Measurements from ENCODE around the gene PTGES.

PTGES gene

DNA sequence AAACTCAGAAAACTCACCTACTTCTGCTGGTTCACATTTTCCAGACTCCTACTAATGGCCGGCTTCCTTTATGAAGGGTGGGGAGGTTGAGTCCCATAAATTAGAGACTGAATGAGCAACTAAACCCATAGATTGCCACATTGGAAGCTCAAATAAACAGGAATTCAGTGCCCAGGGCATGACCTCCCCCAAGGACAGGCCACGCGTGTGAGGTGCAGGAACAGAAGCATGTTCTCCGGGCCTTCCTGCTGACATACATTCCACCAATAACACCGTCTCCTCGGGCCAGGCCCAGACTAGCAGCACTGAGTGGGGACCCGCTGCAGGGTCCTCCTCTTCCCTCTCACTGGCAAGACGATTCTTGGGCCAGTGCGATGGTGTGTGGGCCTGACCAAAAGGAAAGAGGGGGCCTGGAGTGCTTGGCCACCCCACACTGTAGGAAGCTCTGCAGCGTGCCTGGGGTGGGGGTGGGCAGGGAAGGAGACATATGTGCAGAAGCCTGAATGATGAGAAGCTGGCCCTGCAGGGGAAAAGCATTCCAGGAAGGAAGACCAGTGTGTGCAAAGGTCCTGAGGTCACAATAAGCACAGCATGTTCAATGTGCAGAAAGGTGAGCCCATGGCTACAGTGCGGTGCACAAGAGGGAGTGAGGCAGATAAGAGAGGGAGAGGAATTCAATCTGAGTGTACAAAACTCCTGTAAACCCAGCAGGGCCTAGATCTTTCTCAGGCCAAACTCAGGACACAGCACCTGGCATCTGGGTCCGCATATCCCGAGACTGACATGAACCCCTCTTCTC, 12.0 kb downstream of the PTGES start:
- no peak for DNase-seq

DNA sequence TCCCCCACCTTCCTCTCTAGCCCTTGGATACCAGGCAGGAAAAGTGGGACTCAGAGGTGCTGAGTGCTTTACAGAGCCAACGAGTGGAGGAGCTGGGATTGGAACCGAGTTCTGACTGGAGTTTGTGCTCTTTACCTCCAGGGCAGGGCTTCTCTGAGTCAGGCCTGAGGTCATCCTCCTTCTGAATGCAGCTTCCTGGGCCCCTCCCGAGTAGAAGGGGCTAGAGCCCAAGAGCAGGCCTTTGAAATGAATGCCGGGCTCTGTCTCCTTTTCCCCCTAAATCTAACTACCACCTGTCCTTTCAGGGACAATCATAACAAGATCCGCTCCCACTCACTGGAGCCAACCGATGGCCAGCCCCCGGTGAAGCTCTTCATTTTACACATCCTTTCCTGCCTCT, 12.7 kb downstream of the PTGES start:
- DNase-seq, result no peak

DNA sequence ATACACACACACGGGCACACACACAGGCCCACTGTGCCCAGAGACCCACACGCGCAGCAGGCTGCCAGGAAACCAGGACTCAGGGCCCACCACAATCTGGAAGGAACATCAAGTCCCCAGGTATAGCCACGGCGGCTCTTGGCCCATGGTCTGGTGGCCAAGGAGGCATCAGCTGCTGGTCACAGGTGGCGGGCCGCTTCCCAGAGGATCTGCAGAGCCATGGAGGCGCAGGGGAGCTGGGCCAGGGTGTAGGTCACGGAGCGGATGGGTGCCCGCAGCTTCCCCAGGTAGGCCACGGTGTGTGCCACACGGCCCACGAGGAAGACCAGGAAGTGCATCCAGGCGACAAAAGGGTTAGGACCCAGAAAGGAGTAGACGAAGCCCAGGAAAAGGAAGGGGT, 13.4 kb downstream of the PTGES start:
- DNase-seq, result no peak

DNA sequence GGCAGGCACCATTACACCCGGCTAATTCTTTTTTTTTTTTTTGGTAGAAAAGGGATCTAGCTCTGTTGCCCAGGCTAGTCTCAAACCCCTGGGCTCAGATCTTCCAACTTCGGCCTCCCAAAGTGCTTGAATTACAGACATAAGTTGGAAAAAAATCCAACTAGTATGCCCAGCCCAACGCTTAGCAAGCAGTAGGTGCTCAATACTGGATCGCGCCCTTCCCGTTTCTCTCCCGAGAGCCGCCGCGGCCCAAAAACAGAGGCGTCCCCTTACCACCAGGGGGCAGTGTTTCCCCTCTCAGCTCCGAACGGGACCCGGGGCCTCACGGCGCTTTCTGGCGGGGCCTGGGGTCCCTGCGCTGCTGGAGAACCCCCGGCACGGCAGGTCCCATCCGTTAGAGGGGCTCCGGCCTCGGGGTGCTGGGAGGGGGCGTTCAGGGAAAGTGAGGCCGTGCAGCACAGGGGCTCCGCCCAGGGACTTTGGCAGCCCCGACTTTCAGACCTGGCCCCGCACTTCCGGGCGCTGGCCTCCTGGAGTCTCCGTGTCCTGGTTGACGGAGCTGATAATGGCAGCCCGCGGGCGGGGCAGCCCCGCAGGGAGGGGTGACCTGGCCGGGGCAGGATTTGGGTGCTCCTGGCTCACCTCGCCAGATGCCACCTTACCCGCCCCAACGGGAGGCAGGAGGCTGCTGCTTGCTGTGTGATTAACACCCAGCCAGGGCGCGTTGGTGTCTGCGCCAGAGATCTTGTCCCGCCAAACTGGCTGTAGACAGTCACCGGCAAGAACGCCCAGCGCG, 15.2 kb downstream of the PTGES start:
- peak; percentile 78 for DNase-seq

DNA sequence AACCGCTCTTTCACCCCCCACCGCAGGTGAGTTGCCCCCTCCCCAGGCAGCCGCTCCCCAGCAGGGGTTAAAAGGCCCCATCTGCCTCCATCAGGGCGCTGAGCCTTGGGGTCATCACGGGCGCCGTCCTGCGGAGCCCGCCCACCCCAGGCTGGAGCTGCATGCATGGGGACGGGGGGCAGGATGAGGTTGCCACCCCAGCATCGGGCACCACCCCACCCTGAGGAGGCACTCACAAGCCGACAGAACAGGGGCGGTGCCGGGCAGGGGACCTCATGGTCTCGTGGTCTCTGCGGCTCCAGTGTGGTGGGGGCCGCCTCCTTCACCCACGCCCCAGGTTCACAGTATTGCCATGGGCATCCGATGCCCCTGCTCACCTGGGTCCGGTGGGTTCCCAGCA, 16.5 kb downstream of the PTGES start:
- DNase-seq, result no peak

DNA sequence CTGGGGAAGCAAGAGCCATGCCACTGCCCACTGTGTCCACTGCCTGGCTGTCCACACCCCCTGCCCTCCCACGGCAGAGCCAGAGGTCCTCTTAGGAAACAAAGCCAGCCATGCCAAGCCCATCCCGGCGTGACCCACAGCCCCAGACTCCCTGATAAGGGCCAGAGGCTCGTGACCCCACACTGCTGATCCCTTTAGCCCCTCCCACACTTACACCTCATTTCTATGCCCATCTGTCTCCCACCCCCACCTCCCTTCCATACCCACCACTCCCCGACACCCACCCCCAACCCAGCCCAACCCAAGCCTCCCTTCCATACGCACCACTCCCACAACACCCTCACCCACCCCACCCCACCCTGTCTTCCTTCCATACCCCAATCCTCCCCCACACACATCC, 17.3 kb downstream of the PTGES start:
- DNase-seq, result no peak

DNA sequence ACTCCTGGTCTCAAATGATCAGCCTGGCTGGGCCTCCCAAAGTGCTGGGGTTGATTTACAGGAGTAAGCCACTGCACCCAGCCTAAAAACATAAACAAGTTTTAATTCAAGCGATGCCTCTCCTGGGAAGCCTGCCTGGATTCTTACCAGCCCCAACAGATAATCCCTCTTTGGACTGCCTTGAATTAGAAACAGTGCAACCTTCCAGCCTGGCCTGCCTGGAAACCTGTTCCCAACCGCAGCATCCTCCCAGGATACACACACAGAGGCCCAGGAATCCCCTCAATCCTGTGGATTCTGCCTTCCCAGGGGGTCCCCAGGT, 19.2 kb downstream of the PTGES start:
- no peak for DNase-seq

DNA sequence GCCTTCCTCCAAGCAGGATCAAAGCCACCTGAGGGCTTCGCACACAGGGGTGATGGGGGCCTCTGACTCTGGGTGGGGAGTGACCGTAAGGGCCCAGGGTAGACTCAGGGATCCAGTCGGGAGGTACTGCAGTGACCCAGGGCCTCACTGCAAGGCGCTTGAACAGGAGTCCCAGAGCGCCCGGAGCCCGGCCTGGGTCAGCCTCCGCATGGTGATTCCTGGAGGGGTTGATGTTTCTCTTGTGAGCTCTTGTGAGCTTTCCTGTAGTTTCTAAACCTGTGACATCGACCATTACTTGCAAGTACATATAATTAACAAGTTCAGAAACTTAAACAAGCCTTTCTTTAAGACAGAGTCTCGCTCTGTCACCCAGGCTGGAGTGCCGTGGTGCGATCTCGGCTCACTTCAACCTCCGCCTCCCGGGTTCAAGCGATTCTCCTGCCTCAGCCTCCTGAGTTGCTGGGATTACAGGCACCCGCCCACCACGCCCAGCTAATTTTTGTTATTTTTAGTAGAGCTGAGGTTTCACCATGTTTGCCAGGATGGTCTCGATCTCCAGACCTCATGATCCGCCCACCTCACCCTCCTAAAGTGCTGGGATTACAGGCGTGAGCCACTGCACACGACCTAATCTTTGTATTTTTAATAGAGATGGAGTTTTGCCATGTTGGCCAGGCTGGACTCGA, 19.8 kb downstream of the PTGES start:
- no peak for DNase-seq

DNA sequence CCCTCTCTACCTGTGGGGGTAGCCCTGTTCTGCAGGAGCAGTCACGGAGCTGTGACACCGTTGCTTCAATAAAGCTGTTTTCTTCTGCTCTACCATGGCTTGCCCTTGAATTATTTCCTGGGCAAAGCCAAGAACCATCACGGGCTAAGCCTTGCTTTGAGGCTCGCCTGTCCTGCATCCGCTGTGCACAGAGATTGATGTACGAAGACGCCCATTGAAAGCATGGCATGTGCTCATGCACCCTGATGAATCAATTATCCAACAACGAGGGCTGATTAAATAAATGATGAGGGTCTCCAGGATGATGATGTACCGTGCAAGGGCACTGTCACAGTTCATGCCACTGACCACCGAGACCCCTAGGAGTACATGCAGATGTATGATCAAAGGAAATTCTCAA, 20.7 kb downstream of the PTGES start:
- DNase-seq, result no peak

DNA sequence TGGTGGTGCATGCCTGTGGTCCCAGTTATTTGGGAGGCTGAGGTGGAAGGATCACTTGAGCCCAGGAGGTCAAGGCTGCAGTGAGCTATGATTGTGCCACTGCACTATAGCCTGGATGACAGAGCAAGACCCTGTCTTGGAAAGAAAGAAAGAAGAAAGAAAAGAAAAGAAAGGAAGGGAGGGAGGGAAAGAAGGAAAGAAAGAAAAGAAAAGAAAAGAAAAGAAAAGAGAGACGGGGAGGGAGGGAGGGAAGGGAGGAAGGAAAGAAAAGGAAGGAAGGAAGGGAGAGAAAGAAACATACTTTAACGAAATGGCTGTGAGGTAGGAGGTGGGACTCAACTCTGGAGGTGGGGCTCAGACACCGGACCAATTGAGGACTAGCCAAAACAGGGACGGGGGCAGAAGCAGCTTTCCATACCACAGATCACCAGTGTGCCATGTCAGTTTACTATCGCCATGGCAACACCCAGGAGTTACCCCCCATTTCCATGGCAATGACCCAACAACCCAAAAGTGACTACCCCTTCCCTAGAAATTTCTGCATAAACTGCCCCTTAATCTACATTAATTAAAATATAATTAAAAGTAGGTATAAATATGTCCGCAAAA, 21.3 kb downstream of the PTGES start:
- no peak for DNase-seq

DNA sequence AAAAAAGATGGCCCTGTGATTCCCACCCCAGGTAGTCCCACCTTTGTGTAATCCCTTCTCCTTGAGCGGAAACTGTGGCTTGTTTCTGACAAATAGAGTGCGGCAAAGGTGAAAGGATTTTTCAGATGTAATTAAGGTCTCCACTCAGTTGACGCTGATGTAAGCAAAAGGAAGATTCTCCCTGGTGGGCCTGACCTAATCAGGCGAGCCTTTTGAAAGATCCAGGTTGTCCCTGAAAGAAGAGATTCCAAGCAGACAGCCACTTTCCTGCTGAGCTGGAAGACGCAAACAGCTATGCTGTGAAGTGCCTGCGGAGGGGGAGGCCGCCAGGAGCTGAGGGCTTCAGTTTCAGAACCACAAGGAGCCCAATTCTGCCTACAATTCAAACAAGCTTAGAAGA, 24.1 kb downstream of the PTGES start:
- DNase-seq, result no peak

DNA sequence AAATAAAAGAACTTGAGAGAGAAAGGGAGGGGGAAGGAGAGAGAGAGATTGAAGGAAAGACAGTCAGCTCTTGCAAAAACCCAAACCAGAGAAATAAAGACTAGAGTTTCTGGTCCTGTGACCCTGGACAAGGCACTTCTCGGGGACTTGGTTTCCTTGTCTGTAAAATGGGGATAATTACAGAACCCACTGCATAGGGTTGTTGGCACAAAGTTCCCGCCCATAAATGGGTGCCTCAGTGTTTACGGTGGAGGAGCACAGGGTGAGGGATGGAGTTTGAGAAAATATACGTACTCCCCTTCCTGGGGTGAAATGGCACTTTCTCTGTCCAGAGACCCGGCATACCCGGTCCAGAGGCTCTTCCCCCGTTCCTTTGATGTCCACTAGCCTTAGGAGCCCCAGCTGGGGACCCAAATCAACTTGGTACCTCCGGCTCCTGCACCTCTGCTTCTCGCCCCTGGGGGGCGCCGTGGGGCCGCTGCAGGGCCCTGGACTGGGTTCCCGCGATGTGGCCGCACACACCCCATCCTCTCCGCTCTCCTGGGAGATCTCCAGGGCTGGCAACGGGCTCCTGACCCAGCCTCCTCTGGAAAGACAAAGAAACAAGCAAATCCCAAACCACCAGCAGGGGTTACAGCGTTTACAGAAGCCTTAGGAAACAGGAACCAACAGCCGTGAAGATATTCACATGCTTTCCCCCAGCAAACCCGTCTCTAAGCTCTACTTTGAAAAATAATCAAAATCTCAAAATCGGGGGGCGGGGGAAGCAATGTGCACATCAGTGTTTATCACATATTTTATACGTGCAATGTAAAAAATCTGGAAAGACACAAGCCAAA, 26.3 kb downstream of the PTGES start:
- peak; percentile 23 for DNase-seq

DNA sequence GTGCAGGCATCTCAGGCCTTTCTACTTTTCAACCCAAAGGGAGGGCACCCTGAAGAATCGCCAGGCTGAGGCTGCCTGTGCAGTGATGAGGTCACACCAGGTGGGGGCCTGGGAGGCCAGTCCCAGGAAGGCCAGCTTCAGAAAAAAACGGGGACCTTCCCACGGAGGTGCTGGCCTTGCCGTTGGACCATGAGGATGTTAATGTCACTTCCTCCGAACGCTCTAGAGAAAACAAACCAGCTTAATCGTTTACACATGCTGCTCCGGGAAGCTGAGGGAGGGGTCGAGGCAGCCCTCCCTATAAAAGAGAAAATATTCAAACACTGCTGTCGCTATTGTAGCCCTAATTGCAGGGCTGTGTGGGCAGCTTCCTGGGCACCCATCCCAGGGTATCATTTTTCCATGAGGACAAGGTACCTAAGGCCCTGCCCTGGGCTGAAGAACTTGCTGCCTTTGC, 27.0 kb downstream of the PTGES start:
- DNase-seq, result no peak

DNA sequence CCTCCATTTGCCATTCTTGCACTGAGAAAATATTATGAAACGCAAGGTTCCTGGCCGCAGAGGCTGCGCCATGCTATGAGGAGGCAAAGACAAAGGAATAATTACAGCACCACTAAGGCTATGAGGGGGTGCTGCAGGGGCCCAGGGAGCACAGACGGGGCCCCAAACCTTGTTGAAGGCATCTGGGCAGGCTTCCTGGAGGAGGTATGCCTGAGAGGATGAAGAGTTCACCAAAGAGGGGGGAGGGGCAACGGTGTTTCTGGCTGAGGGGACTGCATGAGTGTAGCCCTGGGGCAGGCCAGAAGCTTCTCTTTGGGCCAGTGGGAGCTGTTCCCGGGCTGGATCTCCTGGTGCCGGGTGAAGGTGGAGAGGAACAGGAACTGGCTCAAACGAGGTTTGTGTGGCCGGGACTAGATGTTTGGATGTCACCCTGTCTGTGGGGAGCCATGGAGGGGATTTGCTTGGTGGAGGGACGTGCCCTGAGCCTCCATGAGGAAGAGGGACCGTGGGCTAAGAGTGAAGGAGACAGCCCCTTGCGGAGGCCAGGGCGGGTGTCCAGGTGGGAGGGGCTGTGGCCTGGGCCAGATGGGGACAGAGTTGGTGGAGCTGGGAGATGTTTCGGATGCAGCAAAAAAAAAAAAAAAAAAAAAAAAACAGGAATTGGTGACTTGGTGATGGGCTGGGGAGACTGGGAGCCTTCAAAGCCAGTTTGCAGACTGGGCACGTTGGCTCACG, 28.2 kb downstream of the PTGES start:
- no peak for DNase-seq

DNA sequence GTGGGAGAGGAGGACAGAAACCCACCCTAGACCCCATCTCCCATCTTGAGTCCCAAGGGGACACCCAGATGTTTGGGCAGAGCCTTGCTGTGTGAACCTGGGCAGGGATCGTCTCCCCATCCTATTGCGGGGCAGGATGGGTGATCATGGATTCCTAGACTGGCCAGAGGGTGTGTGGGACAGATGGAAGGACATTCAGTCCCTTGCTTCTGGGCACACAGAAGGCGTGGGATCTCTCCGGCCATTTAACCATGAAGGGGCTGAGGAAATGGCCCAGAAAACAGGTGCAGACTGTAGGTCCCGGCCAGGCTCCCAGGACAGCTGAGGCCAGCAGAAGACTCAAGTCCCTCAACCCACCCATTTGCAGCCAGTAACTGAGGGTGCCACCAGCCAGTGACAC, 29.9 kb downstream of the PTGES start:
- DNase-seq, result no peak

DNA sequence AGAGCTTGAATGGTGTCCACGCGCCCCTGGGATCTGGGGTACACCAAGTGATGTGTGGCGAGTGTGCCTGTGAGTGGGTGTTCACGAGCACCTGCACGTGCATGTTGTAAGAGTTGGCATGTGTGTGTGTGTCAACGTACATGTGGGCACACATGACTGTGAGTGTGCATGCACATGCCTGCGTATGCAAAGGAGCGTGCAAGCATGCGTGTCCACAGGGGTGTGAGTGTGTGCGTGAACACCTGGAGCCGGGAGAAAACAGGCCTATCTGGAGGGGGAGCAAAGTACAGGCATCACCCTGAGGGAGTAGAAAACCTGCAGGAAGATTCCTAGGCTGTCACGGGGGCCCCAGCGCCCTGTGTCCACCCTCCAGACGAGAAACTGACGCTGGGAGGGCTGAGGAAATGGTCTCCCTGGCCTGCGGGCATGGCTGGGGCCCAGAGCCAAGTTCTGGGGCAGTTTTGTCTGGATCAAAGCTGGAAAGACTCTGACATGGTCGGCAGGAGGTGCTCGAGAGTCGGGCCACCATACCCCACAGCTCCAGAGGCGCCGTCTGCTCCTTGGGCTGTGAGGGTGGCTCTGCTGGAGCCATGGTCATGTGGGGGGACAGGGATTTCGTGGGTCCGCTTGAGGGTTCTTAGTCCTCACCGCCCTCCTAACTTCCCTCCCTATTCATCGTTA, 31.8 kb downstream of the PTGES start:
- DNase-seq, result no peak

DNA sequence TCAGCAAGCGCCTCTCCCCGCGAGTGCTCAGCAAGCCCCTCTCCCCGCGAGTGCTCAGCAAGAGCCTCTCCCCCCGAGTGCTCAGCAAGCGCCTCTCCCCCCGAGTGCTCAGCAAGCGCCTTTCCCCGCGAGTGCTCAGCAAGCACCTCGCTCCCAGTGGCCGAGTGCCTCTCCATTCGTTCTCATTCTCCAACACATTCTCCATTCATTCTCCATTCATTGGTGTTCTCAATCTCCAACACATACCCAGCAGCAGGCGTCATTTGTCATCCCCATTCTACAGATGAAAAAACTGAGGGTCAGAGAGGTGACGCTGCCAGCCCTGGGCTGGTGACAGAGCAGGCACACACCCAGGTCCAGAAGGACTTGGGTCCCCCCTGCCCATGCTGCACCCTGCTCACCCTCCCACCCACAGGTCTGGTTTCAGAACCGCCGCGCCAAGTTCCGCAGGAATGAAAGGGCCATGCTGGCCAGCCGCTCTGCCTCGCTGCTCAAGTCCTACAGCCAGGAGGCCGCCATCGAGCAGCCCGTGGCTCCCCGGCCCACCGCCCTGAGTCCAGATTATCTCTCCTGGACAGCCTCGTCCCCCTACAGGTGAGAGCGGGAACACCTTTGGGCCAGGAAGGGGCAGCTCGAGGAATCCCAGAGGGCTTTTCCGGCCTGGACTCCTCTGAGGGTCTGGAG, 32.5 kb downstream of the PTGES start:
- no peak for DNase-seq

DNA sequence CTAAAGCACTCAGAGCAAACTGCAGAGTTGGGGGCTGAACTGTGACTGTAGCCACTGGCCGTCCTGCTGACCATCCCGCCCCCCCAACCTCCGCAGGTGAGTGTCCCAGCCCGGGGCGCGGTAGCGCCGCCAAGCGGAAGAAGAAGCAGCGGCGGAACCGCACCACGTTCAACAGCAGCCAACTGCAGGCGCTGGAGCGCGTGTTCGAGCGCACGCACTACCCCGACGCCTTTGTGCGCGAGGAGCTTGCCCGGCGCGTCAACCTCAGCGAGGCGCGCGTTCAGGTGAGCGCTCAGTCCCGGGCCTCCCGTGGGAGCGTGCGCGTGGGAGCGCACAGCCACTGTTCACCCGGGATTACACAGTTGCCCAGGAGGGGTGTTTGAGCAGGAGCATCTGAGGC, 33.7 kb downstream of the PTGES start:
- no peak for DNase-seq

DNA sequence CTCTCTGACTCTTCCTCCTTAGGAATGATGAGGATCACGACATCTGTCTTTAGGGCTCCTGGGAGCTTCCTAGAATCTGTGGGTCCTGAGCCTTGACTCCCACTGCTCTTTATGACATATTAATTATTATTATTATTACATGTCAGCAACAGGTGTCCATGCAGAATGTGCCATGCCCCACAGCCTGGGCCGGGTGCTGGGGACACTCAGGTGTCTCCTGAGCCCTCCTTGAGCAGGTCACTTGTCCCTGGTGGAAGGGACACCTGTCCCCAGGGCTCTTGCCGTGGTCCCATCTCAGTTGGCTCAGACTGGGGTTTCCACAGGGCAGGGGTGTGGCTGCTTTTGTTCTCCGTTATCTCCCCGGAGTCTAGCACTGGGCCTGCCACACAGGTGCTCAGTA, 34.2 kb downstream of the PTGES start:
- no peak for DNase-seq

DNA sequence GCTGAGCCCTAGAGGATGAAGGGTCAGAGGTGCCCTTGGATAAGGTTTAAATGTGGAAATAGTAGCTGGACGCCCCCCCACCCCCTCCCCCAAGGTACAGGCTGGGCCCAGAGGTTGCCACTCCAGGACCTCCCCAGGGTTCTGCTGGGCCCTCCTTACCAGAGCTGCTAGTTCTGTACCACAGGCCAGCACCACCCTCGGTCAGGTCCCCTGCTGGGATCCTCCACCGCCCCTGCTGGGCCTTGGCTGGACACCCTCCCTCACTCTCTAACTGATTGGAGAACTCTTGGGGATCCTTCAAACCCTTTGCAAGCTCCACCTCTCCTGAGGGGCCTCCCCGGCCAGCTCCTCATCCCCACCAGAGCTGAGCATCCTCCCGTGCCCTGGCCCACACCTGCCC, 34.9 kb downstream of the PTGES start:
- no peak for DNase-seq

DNA sequence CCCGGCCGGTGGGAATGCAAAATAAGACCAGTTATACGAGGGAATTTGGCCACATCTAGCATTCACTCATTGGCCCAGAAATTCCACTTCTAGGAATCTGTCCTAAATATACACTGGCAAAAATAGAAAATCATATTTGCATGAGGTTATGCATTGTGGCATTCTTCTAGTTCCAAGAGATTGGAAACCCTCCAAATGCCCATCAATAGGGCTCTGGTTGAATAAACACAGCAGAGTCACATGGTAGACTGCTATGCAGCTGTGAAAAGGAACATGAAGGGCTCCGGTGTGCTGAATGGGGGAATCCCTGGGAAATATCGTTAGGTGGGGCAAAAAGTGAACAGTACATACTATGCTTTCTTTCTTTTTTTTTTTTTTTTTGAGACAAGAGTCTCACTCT, 36.8 kb downstream of the PTGES start:
- no peak for DNase-seq
